HG03135 (cell line): ENCODE results near the gene ITGA3.
"Not testable (repeated sequence)": the region's sequence is repeated elsewhere in the genome, so short reads cannot be mapped to it uniquely, and the experiment has no call there.

ENCODE experiments used
- ATAC-seq: cut with Tn5 transposase; IDR thresholded peaks from one replicate; pipeline ENCODE4 v1.9.1; 2021; ENCODE audit warnings: mild to moderate bottlenecking, moderate library complexity; ENCODE audit not compliant: unreplicated experiment

ITGA3 gene

GRCh38 chr17:50034498-50035364 lies 21.2 kb upstream of the ITGA3 start:
- no peak for ATAC-seq

GRCh38 chr17:50035421-50035879 lies 20.5 kb upstream of the ITGA3 start:
- no peak for ATAC-seq

GRCh38 chr17:50035945-50036344 lies 20.0 kb upstream of the ITGA3 start:
- no peak for ATAC-seq

- ATAC-seq: no peak
Measured at GRCh38 chr17:50036455-50037261, 19.3 kb upstream of the ITGA3 start.

- ATAC-seq: no peak
Measured at GRCh38 chr17:50037321-50038107, 18.4 kb upstream of the ITGA3 start.

- ATAC-seq: no peak
Measured at GRCh38 chr17:50039058-50039457, 16.9 kb upstream of the ITGA3 start.

- not testable (repeated sequence) for ATAC-seq
Measured at GRCh38 chr17:50040496-50040895, 15.4 kb upstream of the ITGA3 start.

- ATAC-seq: no peak
Measured at GRCh38 chr17:50042211-50042610, 13.7 kb upstream of the ITGA3 start.

- ATAC-seq: no peak
Measured at GRCh38 chr17:50043290-50044148, 12.4 kb upstream of the ITGA3 start.

GRCh38 chr17:50044483-50044882 lies 11.4 kb upstream of the ITGA3 start:
- ATAC-seq: no peak

GRCh38 chr17:50045154-50045553 lies 10.8 kb upstream of the ITGA3 start:
- ATAC-seq: no peak

GRCh38 chr17:50046179-50046578 lies 9.7 kb upstream of the ITGA3 start:
- no peak for ATAC-seq

GRCh38 chr17:50046667-50047066 lies 9.2 kb upstream of the ITGA3 start:
- no peak for ATAC-seq

- no peak for ATAC-seq
Measured at GRCh38 chr17:50047083-50047482, 8.8 kb upstream of the ITGA3 start.

GRCh38 chr17:50047488-50048126 lies 8.3 kb upstream of the ITGA3 start:
- no peak for ATAC-seq

GRCh38 chr17:50048146-50048720 lies 7.7 kb upstream of the ITGA3 start:
- no peak for ATAC-seq

- no peak for ATAC-seq
Measured at GRCh38 chr17:50048988-50049387, 6.9 kb upstream of the ITGA3 start.

GRCh38 chr17:50049636-50050035 lies 6.3 kb upstream of the ITGA3 start:
- ATAC-seq: no peak

GRCh38 chr17:50050431-50051032 lies 5.4 kb upstream of the ITGA3 start:
- no peak for ATAC-seq
